ENCODE results near the gene USP17L30. TPM values are rescaled to one million over a fixed set of nuclear protein-coding genes. Genes with fewer than 3 reads are reported as not detected.
"Not testable (repeated sequence)": the region's sequence is repeated elsewhere in the genome, so short reads cannot be mapped to it uniquely, and the experiment has no call there.

USP17L30 gene, protein sequence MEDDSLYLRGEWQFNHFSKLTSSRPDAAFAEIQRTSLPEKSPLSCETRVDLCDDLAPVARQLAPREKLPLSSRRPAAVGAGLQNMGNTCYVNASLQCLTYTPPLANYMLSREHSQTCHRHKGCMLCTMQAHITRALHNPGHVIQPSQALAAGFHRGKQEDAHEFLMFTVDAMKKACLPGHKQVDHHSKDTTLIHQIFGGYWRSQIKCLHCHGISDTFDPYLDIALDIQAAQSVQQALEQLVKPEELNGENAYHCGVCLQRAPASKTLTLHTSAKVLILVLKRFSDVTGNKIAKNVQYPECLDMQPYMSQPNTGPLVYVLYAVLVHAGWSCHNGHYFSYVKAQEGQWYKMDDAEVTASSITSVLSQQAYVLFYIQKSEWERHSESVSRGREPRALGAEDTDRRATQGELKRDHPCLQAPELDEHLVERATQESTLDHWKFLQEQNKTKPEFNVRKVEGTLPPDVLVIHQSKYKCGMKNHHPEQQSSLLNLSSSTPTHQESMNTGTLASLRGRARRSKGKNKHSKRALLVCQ
- total RNA-seq, result not detected

DNA sequence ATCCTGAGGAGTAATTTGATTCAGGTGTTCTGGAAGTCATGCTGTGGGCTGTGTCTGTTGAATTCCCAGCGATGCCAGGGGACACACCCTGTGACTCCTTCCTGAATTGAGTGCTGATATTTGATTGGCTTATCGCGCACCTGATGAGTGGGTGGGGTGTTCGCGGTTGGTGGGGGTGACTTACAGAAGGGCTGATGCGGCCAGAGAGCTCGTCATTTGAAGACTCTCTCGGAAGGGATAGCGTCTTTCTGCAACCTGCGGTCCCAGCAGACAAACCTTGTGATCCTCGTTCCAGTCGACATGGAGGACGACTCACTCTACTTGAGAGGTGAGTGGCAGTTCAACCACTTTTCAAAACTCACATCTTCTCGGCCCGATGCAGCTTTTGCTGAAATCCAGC is at the start of gene USP17L30:
TSS of gene USP17L30 (plus strand) at position 301 of the 400 bp plus-strand sequence. CDS start at position 301, 0 bp downstream.
- H3K4me3 ChIP-seq; H3K27me3 ChIP-seq; in situ Hi-C loops (cut with MboI; ENCODE audit: low sequenced_read_pairs in 4 of 4); DNase-seq; H3K9me3 ChIP-seq; H3K36me3 ChIP-seq; H3K4me1 ChIP-seq; H3K27ac ChIP-seq; ATAC-seq; intact Hi-C loops (cut with DNase I; ENCODE audit: low total_unique reads): not testable (repeated sequence)

DNA sequence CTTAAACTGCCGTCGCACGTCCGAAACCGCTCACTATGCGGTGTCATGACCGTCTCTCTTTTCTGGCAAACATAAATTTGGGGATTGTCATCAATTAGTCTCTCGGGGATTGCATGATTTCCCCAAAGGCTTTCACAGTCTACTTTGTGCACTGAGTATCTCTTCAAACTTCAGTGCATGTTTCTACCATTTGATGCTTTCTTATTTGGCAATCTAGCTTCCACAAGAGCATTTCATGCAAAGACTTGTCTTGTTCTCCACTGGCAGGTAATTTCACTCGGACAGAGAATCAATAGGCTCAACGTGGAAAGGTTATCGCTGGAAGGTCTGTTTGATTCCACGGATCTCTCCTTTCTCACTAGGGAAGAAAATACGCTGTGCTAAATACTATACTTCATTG is 38.7 kb upstream of the USP17L30 start:
- ATAC-seq; H3K4me1 ChIP-seq; H3K27ac ChIP-seq; DNase-seq; in situ Hi-C loops (cut with MboI; ENCODE audit: low sequenced_read_pairs in 4 of 4); H3K27me3 ChIP-seq; H3K36me3 ChIP-seq; H3K4me3 ChIP-seq; H3K9me3 ChIP-seq; intact Hi-C loops (cut with DNase I; ENCODE audit: low total_unique reads): not testable (repeated sequence)

DNA sequence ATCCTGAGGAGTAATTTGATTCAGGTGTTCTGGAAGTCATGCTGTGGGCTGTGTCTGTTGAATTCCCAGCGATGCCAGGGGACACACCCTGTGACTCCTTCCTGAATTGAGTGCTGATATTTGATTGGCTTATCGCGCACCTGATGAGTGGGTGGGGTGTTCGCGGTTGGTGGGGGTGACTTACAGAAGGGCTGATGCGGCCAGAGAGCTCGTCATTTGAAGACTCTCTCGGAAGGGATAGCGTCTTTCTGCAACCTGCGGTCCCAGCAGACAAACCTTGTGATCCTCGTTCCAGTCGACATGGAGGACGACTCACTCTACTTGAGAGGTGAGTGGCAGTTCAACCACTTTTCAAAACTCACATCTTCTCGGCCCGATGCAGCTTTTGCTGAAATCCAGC is 38.1 kb upstream of the USP17L30 start, which contains the start of gene USP17L24:
TSS of gene USP17L24 (plus strand) at position 301 of the 400 bp plus-strand sequence. CDS start at position 301, 0 bp downstream.
- in situ Hi-C loops (cut with MboI; ENCODE audit: low sequenced_read_pairs in 4 of 4); H3K9me3 ChIP-seq; H3K4me1 ChIP-seq; H3K27ac ChIP-seq; H3K27me3 ChIP-seq; ATAC-seq; H3K4me3 ChIP-seq; H3K36me3 ChIP-seq; intact Hi-C loops (cut with DNase I; ENCODE audit: low total_unique reads); DNase-seq: not testable (repeated sequence)

DNA sequence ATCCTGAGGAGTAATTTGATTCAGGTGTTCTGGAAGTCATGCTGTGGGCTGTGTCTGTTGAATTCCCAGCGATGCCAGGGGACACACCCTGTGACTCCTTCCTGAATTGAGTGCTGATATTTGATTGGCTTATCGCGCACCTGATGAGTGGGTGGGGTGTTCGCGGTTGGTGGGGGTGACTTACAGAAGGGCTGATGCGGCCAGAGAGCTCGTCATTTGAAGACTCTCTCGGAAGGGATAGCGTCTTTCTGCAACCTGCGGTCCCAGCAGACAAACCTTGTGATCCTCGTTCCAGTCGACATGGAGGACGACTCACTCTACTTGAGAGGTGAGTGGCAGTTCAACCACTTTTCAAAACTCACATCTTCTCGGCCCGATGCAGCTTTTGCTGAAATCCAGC is 33.3 kb upstream of the USP17L30 start, which contains the start of gene USP17L25:
TSS of gene USP17L25 (plus strand) at position 301 of the 400 bp plus-strand sequence. CDS start at position 301, 0 bp downstream.
- H3K27me3 ChIP-seq; ATAC-seq; H3K27ac ChIP-seq; H3K9me3 ChIP-seq; DNase-seq; H3K4me3 ChIP-seq; intact Hi-C loops (cut with DNase I; ENCODE audit: low total_unique reads); H3K4me1 ChIP-seq; H3K36me3 ChIP-seq; in situ Hi-C loops (cut with MboI; ENCODE audit: low sequenced_read_pairs in 4 of 4): not testable (repeated sequence)

DNA sequence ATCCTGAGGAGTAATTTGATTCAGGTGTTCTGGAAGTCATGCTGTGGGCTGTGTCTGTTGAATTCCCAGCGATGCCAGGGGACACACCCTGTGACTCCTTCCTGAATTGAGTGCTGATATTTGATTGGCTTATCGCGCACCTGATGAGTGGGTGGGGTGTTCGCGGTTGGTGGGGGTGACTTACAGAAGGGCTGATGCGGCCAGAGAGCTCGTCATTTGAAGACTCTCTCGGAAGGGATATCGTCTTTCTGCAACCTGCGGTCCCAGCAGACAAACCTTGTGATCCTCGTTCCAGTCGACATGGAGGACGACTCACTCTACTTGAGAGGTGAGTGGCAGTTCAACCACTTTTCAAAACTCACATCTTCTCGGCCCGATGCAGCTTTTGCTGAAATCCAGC is 28.6 kb upstream of the USP17L30 start, which contains the start of gene USP17L26:
TSS of gene USP17L26 (plus strand) at position 301 of the 400 bp plus-strand sequence. CDS start at position 301, 0 bp downstream.
- H3K4me3 ChIP-seq; H3K4me1 ChIP-seq; H3K36me3 ChIP-seq; ATAC-seq; DNase-seq; H3K27ac ChIP-seq; in situ Hi-C loops (cut with MboI; ENCODE audit: low sequenced_read_pairs in 4 of 4); H3K9me3 ChIP-seq; H3K27me3 ChIP-seq; intact Hi-C loops (cut with DNase I; ENCODE audit: low total_unique reads): not testable (repeated sequence)

DNA sequence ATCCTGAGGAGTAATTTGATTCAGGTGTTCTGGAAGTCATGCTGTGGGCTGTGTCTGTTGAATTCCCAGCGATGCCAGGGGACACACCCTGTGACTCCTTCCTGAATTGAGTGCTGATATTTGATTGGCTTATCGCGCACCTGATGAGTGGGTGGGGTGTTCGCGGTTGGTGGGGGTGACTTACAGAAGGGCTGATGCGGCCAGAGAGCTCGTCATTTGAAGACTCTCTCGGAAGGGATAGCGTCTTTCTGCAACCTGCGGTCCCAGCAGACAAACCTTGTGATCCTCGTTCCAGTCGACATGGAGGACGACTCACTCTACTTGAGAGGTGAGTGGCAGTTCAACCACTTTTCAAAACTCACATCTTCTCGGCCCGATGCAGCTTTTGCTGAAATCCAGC is 23.8 kb upstream of the USP17L30 start, which contains the start of gene USP17L5:
TSS of gene USP17L5 (plus strand) at position 301 of the 400 bp plus-strand sequence. CDS start at position 301, 0 bp downstream.
- ATAC-seq; in situ Hi-C loops (cut with MboI; ENCODE audit: low sequenced_read_pairs in 4 of 4): not testable (repeated sequence)

DNA sequence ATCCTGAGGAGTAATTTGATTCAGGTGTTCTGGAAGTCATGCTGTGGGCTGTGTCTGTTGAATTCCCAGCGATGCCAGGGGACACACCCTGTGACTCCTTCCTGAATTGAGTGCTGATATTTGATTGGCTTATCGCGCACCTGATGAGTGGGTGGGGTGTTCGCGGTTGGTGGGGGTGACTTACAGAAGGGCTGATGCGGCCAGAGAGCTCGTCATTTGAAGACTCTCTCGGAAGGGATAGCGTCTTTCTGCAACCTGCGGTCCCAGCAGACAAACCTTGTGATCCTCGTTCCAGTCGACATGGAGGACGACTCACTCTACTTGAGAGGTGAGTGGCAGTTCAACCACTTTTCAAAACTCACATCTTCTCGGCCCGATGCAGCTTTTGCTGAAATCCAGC is 19.1 kb upstream of the USP17L30 start, which contains the start of gene USP17L27:
TSS of gene USP17L27 (plus strand) at position 301 of the 400 bp plus-strand sequence. CDS start at position 301, 0 bp downstream.
- DNase-seq; H3K9me3 ChIP-seq; ATAC-seq; H3K4me3 ChIP-seq; intact Hi-C loops (cut with DNase I; ENCODE audit: low total_unique reads); H3K27me3 ChIP-seq; in situ Hi-C loops (cut with MboI; ENCODE audit: low sequenced_read_pairs in 4 of 4); H3K27ac ChIP-seq; H3K4me1 ChIP-seq; H3K36me3 ChIP-seq: not testable (repeated sequence)

More for the DNA sequence above, 23.8 kb upstream of the USP17L30 start, which contains the start of gene USP17L5:
- H3K27me3 ChIP-seq; DNase-seq; H3K27ac ChIP-seq; intact Hi-C loops (cut with DNase I; ENCODE audit: low total_unique reads); H3K4me1 ChIP-seq; H3K4me3 ChIP-seq; H3K36me3 ChIP-seq; H3K9me3 ChIP-seq: not testable (repeated sequence)

DNA sequence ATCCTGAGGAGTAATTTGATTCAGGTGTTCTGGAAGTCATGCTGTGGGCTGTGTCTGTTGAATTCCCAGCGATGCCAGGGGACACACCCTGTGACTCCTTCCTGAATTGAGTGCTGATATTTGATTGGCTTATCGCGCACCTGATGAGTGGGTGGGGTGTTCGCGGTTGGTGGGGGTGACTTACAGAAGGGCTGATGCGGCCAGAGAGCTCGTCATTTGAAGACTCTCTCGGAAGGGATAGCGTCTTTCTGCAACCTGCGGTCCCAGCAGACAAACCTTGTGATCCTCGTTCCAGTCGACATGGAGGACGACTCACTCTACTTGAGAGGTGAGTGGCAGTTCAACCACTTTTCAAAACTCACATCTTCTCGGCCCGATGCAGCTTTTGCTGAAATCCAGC is 14.3 kb upstream of the USP17L30 start, which contains the start of gene USP17L28:
TSS of gene USP17L28 (plus strand) at position 301 of the 400 bp plus-strand sequence. CDS start at position 301, 0 bp downstream.
- H3K4me3 ChIP-seq; in situ Hi-C loops (cut with MboI; ENCODE audit: low sequenced_read_pairs in 4 of 4); H3K27me3 ChIP-seq; H3K36me3 ChIP-seq; H3K4me1 ChIP-seq; H3K27ac ChIP-seq; intact Hi-C loops (cut with DNase I; ENCODE audit: low total_unique reads); ATAC-seq; DNase-seq; H3K9me3 ChIP-seq: not testable (repeated sequence)

DNA sequence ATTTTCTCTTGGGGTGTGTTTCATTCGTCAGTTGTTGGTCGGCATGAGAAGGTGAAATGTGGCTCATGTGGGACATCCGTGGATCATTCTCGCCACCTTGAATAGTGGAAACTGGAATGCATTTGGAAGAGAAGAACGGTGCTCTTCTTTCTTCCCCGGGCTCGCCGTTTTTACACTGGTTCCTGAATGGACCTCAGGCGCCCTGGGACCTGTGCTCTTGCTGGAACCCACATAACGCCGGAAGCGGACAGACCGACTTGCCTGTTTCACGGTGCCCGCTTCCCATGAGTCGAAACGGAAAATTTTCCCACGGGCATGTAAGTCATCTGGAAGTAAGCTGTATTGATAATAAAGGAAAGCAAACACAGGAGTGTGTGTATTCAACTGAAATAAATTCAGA is 12.1 kb upstream of the USP17L30 start:
- H3K27ac ChIP-seq; H3K27me3 ChIP-seq; ATAC-seq; in situ Hi-C loops (cut with MboI; ENCODE audit: low sequenced_read_pairs in 4 of 4); H3K9me3 ChIP-seq; DNase-seq; H3K36me3 ChIP-seq; H3K4me1 ChIP-seq; H3K4me3 ChIP-seq; intact Hi-C loops (cut with DNase I; ENCODE audit: low total_unique reads): not testable (repeated sequence)

DNA sequence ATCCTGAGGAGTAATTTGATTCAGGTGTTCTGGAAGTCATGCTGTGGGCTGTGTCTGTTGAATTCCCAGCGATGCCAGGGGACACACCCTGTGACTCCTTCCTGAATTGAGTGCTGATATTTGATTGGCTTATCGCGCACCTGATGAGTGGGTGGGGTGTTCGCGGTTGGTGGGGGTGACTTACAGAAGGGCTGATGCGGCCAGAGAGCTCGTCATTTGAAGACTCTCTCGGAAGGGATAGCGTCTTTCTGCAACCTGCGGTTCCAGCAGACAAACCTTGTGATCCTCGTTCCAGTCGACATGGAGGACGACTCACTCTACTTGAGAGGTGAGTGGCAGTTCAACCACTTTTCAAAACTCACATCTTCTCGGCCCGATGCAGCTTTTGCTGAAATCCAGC is 9.6 kb upstream of the USP17L30 start, which contains the start of gene USP17L29:
TSS of gene USP17L29 (plus strand) at position 301 of the 400 bp plus-strand sequence. CDS start at position 301, 0 bp downstream.
- DNase-seq, result not testable (repeated sequence)

DNA sequence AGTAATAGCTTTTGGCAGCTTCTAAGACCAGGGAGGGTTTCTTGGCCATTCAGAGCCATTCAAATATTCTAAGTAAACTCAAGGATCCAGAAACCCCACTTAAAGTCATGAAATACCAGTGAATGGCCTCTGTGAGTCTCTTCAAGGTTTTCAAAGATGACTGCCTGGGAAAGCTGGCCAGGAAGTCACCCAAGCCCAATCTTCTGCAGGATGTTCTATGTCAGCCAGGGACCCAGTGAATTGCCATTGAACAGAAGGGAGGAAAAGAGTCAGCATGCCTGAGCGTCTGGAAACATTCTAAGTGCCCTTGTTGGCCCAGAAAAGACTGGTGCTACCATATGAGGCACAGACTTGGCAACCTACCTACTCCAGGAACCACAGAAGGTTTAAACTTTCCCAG is 17.0 kb downstream of the USP17L30 start:
- ATAC-seq; H3K4me3 ChIP-seq; H3K27ac ChIP-seq; intact Hi-C loops (cut with DNase I; ENCODE audit: low total_unique reads); DNase-seq; H3K9me3 ChIP-seq; H3K27me3 ChIP-seq; H3K36me3 ChIP-seq; in situ Hi-C loops (cut with MboI; ENCODE audit: low sequenced_read_pairs in 4 of 4); H3K4me1 ChIP-seq: not testable (repeated sequence)

More for the DNA sequence above, 9.6 kb upstream of the USP17L30 start, which contains the start of gene USP17L29:
- H3K36me3 ChIP-seq; H3K4me1 ChIP-seq; ATAC-seq; H3K9me3 ChIP-seq; H3K27me3 ChIP-seq; H3K27ac ChIP-seq; in situ Hi-C loops (cut with MboI; ENCODE audit: low sequenced_read_pairs in 4 of 4); intact Hi-C loops (cut with DNase I; ENCODE audit: low total_unique reads); H3K4me3 ChIP-seq: not testable (repeated sequence)
